ENCODE measurements around the gene TUBA1C. TPM values are rescaled to one million over a fixed set of nuclear protein-coding genes. Genes with fewer than 3 reads are reported as not detected.
"Not testable (repeated sequence)": the region's sequence is repeated elsewhere in the genome, so short reads cannot be mapped to it uniquely, and the experiment has no call there.

The TUBA1C gene
- total and polyA plus RNA-seq, 9 of the 15 experiments (the other 6 are each of a cell fraction or from before 2014, with no cell fraction given): 755 to 3,012 (median 914) TPM

DNA sequence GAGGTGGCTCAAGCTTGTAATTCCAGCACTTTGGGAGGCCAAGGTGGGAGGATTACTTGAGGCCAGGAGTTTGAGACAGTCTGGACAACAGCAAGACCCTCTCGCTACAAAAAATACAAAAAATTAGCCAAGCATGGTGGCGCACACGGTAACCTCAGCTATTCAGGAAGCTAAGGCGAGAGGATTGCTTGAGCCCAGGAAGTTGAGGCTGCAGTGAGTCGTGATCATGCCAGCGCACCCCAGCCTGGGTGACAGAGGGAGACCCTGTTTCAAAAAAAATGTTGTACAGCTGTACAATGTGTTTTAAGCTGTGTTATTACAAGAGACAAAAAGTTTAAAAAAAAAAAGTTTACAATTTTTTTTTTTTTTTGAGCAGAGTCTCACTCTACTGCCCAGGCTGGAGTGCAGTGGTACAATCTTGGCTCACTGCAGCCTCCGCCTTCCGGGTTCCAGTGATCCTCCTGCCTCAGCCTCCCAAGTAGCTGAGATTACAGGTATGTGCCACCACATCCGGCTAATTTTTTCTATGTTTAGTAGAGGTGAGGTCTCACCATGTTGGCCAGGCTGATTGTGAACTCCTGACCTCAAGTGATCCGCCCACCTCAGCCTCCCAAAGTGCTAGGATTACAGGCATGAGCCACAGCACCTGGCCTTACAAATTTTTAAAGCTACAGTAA is 7.2 kb upstream of the TUBA1C start:
- H3K9me3 ChIP-seq (replicated peaks; ENCODE audit: control insufficient read depth, insufficient read depth, low read depth, low read length); ATAC-seq; DNase-seq (ENCODE audit: extremely low read depth in 1 of 4, low spot score in 3 of 4); H2AFZ ChIP-seq (ENCODE audit: low read depth, low read length); CTCF ChIA-PET (ENCODE audit: low intra/inter-chr PET ratio); H3K79me2 ChIP-seq (ENCODE audit: control insufficient read depth, insufficient read depth, low read length); H3K27me3 ChIP-seq (ENCODE audit: control insufficient read depth in 2 of 2, insufficient read depth in 2 of 2, low read length in 2 of 2); H3K27ac ChIP-seq (ENCODE audit: extremely low read depth, low read depth, low read length); H3K9me1 ChIP-seq (ENCODE audit: control insufficient read depth, insufficient read depth, low read length); H3K36me3 ChIP-seq (ENCODE audit: control insufficient read depth, insufficient read depth, low read length); BruUV-seq (replicated peaks); H3K4me3 ChIP-seq; in situ Hi-C loops (cut with MboI); intact Hi-C loops (cut with micrococcal nuclease); H3K4me2 ChIP-seq (ENCODE audit: insufficient read depth, low read length); H4K20me1 ChIP-seq (replicated peaks; ENCODE audit: control insufficient read depth, insufficient read depth, low read length): not testable (repeated sequence)
- 81% methylated on average over 9 of the region's 10 CpGs for WGBS (ENCODE audit: insufficient coverage, low coverage, missing lambda C conversion rate)
- peak; percentile 11 for FAIRE-seq
- peak; percentile 17 to 47; a peak in 1 of 4 replicates for TF ChIP-seq KDM1A (IDR thresholded peaks at IDR 0.05)
- TF ChIP-seq NFATC3 (IDR thresholded peaks at IDR 0.05): peak; percentile 86
- peak; percentile 96 for TF ChIP-seq ZNF121 (CRISPR knock-in tag; conservative IDR thresholded peaks at IDR 0.05)
- Histone ChIP-seq H3K4me1 (replicated peaks in 1 of 2; ENCODE audit: control insufficient read depth in 2 of 2, insufficient read depth in 2 of 2, low read length in 2 of 2) (peaks cover 17 to 18% of the 10 kb centered on the region in 2 experiments; a peak in 4 of 5 replicates), H3K9ac (ENCODE audit: insufficient read depth in 1 of 2, low read depth in 2 of 2, low read length in 2 of 2) (peak overlapping the region in 1 of 2 experiments; percentile 10; a peak in 1 of 4 replicates)
- POLR2A ChIA-PET: interaction anchor here (0.6 to 5.5 kb wide), 3 partner anchors 9 to 127 kb away, joined by 3 to 61 read pairs (median 5); partner anchors contain the start of gene TUBA1C

DNA sequence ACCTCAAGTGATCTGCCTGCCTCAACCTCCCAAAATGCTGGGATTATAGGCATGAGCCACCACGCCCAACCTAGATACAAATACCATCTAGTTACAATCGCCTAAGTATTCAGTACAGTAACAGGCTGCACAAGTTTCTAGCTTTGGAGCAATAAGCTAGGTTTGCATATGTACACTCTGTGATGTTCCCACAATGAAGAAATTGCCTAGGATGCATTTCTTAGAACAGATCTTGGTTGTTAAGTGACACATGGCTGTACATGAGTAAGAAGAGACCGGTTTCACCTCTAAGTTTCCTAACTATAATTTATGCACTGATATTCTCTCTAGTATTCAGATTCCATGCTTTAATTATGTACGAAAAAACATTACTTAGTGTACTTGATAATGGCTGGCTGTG is 5.4 kb upstream of the TUBA1C start:
- FAIRE-seq (no peak), ATAC-seq (no peak), DNase-seq (ENCODE audit: extremely low read depth in 1 of 4, low spot score in 3 of 4) (no peak)
- no peaks in the 10 kb centered on the region for H3K27me3 ChIP-seq (ENCODE audit: control insufficient read depth in 2 of 2, insufficient read depth in 2 of 2, low read length in 2 of 2)
- no peak overlapping the region for H3K27ac ChIP-seq (ENCODE audit: extremely low read depth, low read depth, low read length)
- TF ChIP-seq, protein P1, sequence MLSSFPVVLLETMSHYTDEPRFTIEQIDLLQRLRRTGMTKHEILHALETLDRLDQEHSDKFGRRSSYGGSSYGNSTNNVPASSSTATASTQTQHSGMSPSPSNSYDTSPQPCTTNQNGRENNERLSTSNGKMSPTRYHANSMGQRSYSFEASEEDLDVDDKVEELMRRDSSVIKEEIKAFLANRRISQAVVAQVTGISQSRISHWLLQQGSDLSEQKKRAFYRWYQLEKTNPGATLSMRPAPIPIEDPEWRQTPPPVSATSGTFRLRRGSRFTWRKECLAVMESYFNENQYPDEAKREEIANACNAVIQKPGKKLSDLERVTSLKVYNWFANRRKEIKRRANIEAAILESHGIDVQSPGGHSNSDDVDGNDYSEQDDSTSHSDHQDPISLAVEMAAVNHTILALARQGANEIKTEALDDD (IDR thresholded peaks at IDR 0.05): no peak
- 0 out of 2 replicates have a peak, but pooled peaks have one; percentile 23 for TF ChIP-seq ZNF316 (IDR thresholded peaks at IDR 0.05)
- no peak overlapping the region for H3K9ac ChIP-seq (ENCODE audit: insufficient read depth in 1 of 2, low read depth in 2 of 2, low read length in 2 of 2)
- H3K36me3 ChIP-seq (ENCODE audit: control insufficient read depth, insufficient read depth, low read length): no peaks in the 10 kb centered on the region
- H3K4me3 ChIP-seq: no peak overlapping the region
- BruUV-seq (replicated peaks): no TSS peak
- H3K4me2 ChIP-seq (ENCODE audit: insufficient read depth, low read length): no peak overlapping the region
- peaks cover 15% of the 10 kb centered on the region for H3K79me2 ChIP-seq (ENCODE audit: control insufficient read depth, insufficient read depth, low read length)
- peaks cover 21 to 22% of the 10 kb centered on the region in 2 experiments; a peak in 4 of 5 replicates for H3K4me1 ChIP-seq (replicated peaks in 1 of 2; ENCODE audit: control insufficient read depth in 2 of 2, insufficient read depth in 2 of 2, low read length in 2 of 2)
- no peaks in the 10 kb centered on the region for H4K20me1 ChIP-seq (replicated peaks; ENCODE audit: control insufficient read depth, insufficient read depth, low read length)
- H3K9me3 ChIP-seq (replicated peaks; ENCODE audit: control insufficient read depth, insufficient read depth, low read depth, low read length): no peaks in the 10 kb centered on the region
- H3K9me1 ChIP-seq (ENCODE audit: control insufficient read depth, insufficient read depth, low read length): no peaks in the 10 kb centered on the region
- no peak overlapping the region for H2AFZ ChIP-seq (ENCODE audit: low read depth, low read length)
- intact Hi-C loops (cut with micrococcal nuclease): no loop called here
- in situ Hi-C loops (cut with MboI): no loop called here
- 63% methylated on average over 4 of the region's 4 CpGs for WGBS (ENCODE audit: insufficient coverage, low coverage, missing lambda C conversion rate)
- CTCF ChIA-PET (ENCODE audit: low intra/inter-chr PET ratio): no interaction called here
- POLR2A ChIA-PET: interaction anchor here (1.2 to 5.5 kb wide), 3 partner anchors 7 to 129 kb away, joined by 3 to 61 read pairs (median 6); partner anchors contain the start of gene TUBA1C

All from K562 (cell line).